IMR-90 (cell line): ENCODE results near the gene FBXW2.

Experiments
- POLR2A ChIP-seq: IDR thresholded peaks from 2 replicates; pipeline ENCODE4 v1.6.1; 2012; ENCODE audit warnings: mild to moderate bottlenecking, low read depth, low read length
- RAD21 ChIP-seq: IDR thresholded peaks from 2 replicates; pipeline ENCODE4 v1.6.1; 2012; ENCODE audit warnings: low read length, improper control_type of control experiment
- TF ChIP-seq, protein P1 (sequence below): conservative IDR thresholded peaks from 2 replicates; pipeline ENCODE4 v1.5.1; 2012; ENCODE audit warnings: mild to moderate bottlenecking, low read depth, low read length, improper control_type of control experiment

DNA sequence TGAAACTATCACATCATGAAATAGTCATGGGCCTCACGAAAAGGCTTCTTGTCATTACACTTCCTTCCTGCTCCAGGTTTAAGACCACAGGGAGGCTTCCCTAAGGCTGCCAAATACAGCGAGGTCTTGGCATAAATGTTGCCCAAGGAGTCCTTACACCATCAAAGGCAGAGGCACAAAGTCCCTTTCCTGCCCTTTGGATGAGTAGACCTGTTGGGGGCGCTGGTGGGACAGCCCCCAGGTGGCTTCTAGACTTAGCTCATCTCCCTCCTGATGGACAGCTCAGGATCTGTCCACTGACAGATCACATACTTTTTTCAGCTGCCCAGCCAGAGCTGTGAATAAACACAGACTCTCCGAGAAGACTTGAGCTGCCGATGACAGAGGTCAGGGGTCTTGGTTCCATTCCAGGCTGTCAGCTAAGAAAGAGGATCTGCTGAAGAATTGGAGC is 63.4 kb downstream of the FBXW2 start:
- TF ChIP-seq, protein P1, sequence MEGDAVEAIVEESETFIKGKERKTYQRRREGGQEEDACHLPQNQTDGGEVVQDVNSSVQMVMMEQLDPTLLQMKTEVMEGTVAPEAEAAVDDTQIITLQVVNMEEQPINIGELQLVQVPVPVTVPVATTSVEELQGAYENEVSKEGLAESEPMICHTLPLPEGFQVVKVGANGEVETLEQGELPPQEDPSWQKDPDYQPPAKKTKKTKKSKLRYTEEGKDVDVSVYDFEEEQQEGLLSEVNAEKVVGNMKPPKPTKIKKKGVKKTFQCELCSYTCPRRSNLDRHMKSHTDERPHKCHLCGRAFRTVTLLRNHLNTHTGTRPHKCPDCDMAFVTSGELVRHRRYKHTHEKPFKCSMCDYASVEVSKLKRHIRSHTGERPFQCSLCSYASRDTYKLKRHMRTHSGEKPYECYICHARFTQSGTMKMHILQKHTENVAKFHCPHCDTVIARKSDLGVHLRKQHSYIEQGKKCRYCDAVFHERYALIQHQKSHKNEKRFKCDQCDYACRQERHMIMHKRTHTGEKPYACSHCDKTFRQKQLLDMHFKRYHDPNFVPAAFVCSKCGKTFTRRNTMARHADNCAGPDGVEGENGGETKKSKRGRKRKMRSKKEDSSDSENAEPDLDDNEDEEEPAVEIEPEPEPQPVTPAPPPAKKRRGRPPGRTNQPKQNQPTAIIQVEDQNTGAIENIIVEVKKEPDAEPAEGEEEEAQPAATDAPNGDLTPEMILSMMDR: no peak
- no peak for TF ChIP-seq POLR2A
- TF ChIP-seq RAD21: no peak
